Measurements from ENCODE around the gene FOXJ3. TPM values are rescaled to one million over a fixed set of nuclear protein-coding genes. Genes with fewer than 3 reads are reported as not detected.

The FOXJ3 gene
- total and polyA plus RNA-seq, 2 of the 13 experiments (the other 11 are each of a cell fraction or from before 2014, with no cell fraction given), result 16.6 to 48.5 TPM

DNA sequence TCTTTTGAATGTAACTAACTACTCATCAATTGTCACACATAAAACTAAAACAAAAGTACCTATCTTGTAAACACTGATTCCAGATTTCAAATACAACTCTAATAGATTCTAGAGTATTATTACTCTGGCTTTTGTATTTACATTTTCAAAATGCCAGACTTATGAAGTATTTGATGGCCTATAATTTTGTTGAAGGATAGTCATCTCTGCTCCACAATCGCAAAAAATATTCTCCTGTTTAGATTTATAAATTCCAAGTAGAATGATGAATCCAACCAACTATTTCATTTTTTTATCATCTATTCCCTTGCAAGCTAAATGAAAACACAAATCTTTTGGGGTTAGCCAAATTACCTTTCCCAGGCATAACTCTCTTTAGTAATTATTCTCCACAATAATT lies 95.5 kb downstream of the FOXJ3 start:
- ATAC-seq, result no peak
- Histone ChIP-seq H3K4me1 (ENCODE audit: insufficient read depth, low read length) (no peaks in the 10 kb centered on the region), H4K20me1 (ENCODE audit: insufficient read depth, low read length) (peaks cover 12% of the 10 kb centered on the region; the same call in 1 of the 2 replicates), H2AFZ (ENCODE audit: low read length) (no peak overlapping the region), H3K27me3 (ENCODE audit: control insufficient read depth in 1 of 2, insufficient read depth in 2 of 2, low read length in 2 of 2) (no peaks in the 10 kb centered on the region), H3K9ac (ENCODE audit: insufficient read depth, low read depth, low read length) (no peak overlapping the region), H3K9me3 (ENCODE audit: low read length) (peaks cover 27% of the 10 kb centered on the region), H3K4me3 (replicated peaks in 1 of 3; ENCODE audit: insufficient read depth in 1 of 3, low read depth in 2 of 3, low read length in 3 of 3) (no peak overlapping the region), H3K79me2 (ENCODE audit: insufficient read depth, low read length) (peaks cover 44% of the 10 kb centered on the region), H3K4me2 (ENCODE audit: low read depth, low read length) (no peak overlapping the region), H3K36me3 (replicated peaks in 1 of 2; ENCODE audit: control insufficient read depth in 1 of 2, insufficient read depth in 2 of 2, low read length in 2 of 2) (peaks cover 1 to 3% of the 10 kb centered on the region in 2 experiments; a peak in 1 of 5 replicates), H3K27ac (ENCODE audit: extremely low read length, insufficient read depth, low read length) (no peak overlapping the region)
- no peak for TF ChIP-seq ZNF207 (IDR thresholded peaks at IDR 0.05; ENCODE audit: borderline replicate concordance)
- TF ChIP-seq ZEB1 (IDR thresholded peaks at IDR 0.05; ENCODE audit: insufficient replicate concordance, low read depth), result no peak
- TF ChIP-seq ZBTB1 (CRISPR knock-in tag; IDR thresholded peaks at IDR 0.05; ENCODE audit: borderline replicate concordance), result no peak
- no peak for TF ChIP-seq GABPB1 (CRISPR knock-in tag; IDR thresholded peaks at IDR 0.05)
- no peak for TF ChIP-seq HNRNPK (IDR thresholded peaks at IDR 0.05; ENCODE audit: low read depth, low read length, poor library complexity, severe bottlenecking)
- TF ChIP-seq CHD2 (IDR thresholded peaks at IDR 0.05; ENCODE audit: low read depth, low read length), result no peak
- no peak for TF ChIP-seq CERS6 (CRISPR knock-in tag; IDR thresholded peaks at IDR 0.05)
- TF ChIP-seq, protein P1, sequence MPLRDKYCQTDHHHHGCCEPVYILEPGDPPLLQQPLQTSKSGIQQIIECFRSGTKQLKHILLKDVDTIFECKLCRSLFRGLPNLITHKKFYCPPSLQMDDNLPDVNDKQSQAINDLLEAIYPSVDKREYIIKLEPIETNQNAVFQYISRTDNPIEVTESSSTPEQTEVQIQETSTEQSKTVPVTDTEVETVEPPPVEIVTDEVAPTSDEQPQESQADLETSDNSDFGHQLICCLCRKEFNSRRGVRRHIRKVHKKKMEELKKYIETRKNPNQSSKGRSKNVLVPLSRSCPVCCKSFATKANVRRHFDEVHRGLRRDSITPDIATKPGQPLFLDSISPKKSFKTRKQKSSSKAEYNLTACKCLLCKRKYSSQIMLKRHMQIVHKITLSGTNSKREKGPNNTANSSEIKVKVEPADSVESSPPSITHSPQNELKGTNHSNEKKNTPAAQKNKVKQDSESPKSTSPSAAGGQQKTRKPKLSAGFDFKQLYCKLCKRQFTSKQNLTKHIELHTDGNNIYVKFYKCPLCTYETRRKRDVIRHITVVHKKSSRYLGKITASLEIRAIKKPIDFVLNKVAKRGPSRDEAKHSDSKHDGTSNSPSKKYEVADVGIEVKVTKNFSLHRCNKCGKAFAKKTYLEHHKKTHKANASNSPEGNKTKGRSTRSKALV (CRISPR knock-in tag; IDR thresholded peaks at IDR 0.05), result no peak
- no peak for TF ChIP-seq XRCC5 (optimal IDR thresholded peaks at IDR 0.05; ENCODE audit: low read length)
- no peak for TF ChIP-seq CEBPG (CRISPR knock-in tag; IDR thresholded peaks at IDR 0.05)
- no peak for TF ChIP-seq ZNF543 (CRISPR knock-in tag; IDR thresholded peaks at IDR 0.05)
- no peak for TF ChIP-seq ELF1 (CRISPR knock-in tag; IDR thresholded peaks at IDR 0.05)
- no peak for TF ChIP-seq ZNF557 (CRISPR knock-in tag; IDR thresholded peaks at IDR 0.05)
- no peak for TF ChIP-seq ZNF891 (CRISPR knock-in tag; IDR thresholded peaks at IDR 0.05)
- no peak for TF ChIP-seq TEAD3 (CRISPR knock-in tag; optimal IDR thresholded peaks at IDR 0.05; ENCODE audit: borderline replicate concordance)
- TF ChIP-seq HOXA5 (CRISPR knock-in tag; IDR thresholded peaks at IDR 0.05), result no peak
- TF ChIP-seq PTBP1 (IDR thresholded peaks at IDR 0.05; ENCODE audit: low read depth, low read length, poor library complexity, severe bottlenecking), result no peak
- CTCF ChIA-PET (ENCODE audit: low intra/inter-chr PET ratio, low total read pairs), result no interaction called here
- no TSS peak for BruUV-seq (replicated peaks)
- POLR2A ChIA-PET, result no interaction called here
- intact Hi-C loops (cut with micrococcal nuclease; ENCODE audit: unreplicated experiment) (no loop called here), in situ Hi-C loops (cut with HindIII; ENCODE audit: extremely low pct_ligation_motif_present, low pct_unique_long_range_greater_than_20kb) (no loop called here)
- FAIRE-seq, result no peak
- 100% methylated on average over 1 of the region's 1 CpG for WGBS (ENCODE audit: low lambda C conversion rate)
- no peak for DNase-seq (ENCODE audit: low spot score)
